Middle frontal gyrus (tissue), 1 donor: ENCODE measurements around the gene GAS2L1.
"Not testable (repeated sequence)": the region's sequence is repeated elsewhere in the genome, so short reads cannot be mapped to it uniquely, and the experiment has no call there.

Experiments used
- DNase-seq: peaks from one replicate; pipeline ENCODE4 v3.0.0-alpha.2; 2015; ENCODE audit warnings: low spot score; ENCODE audit errors: extremely low spot score

Gene GAS2L1

GRCh38 chr22:29341056-29341848, 34.8 kb downstream of the GAS2L1 start:
- no peak for DNase-seq

GRCh38 chr22:29341849-29342127, 35.3 kb downstream of the GAS2L1 start:
- DNase-seq, result no peak

GRCh38 chr22:29342177-29342576, 35.7 kb downstream of the GAS2L1 start:
- DNase-seq, result no peak

- DNase-seq, result no peak
These were observed 36.3 kb downstream of the GAS2L1 start for GRCh38 chr22:29342577-29343312.

- DNase-seq, result no peak
These were observed 36.9 kb downstream of the GAS2L1 start for GRCh38 chr22:29343313-29343805.

GRCh38 chr22:29344137-29344536, 37.7 kb downstream of the GAS2L1 start:
- DNase-seq, result no peak

- not testable (repeated sequence) for DNase-seq
These were observed 38.4 kb downstream of the GAS2L1 start for GRCh38 chr22:29344889-29345288.

GRCh38 chr22:29345932-29346331, 39.5 kb downstream of the GAS2L1 start:
- DNase-seq, result no peak

- DNase-seq, result no peak
These were observed 40.2 kb downstream of the GAS2L1 start for GRCh38 chr22:29346659-29347058.

GRCh38 chr22:29348041-29348440, 41.6 kb downstream of the GAS2L1 start:
- DNase-seq, result no peak

GRCh38 chr22:29348956-29349355, 42.5 kb downstream of the GAS2L1 start:
- DNase-seq, result no peak

- no peak for DNase-seq
These were observed 44.6 kb downstream of the GAS2L1 start for GRCh38 chr22:29351042-29351441.

- no peak for DNase-seq
These were observed 45.4 kb downstream of the GAS2L1 start for GRCh38 chr22:29351891-29352290.

- DNase-seq, result no peak
These were observed 46.3 kb downstream of the GAS2L1 start for GRCh38 chr22:29352778-29353177.

- no peak for DNase-seq
These were observed 46.8 kb downstream of the GAS2L1 start for GRCh38 chr22:29353286-29353685.

GRCh38 chr22:29353860-29354259, 47.4 kb downstream of the GAS2L1 start:
- DNase-seq, result no peak

- DNase-seq, result not testable (repeated sequence)
These were observed 50.9 kb downstream of the GAS2L1 start for GRCh38 chr22:29357193-29357890.

- DNase-seq, result no peak
These were observed 53.0 kb downstream of the GAS2L1 start for GRCh38 chr22:29359469-29359868.
